CD4-positive, alpha-beta memory T cell (primary cell): ENCODE measurements around the gene EFNA4. TPM values are rescaled to one million over a fixed set of nuclear protein-coding genes. Genes with fewer than 3 reads are reported as not detected.

Source experiments
- CTCF ChIA-PET: fragments of 350-600 bp; sonication (Branson Sonifier 250); formaldehyde crosslinking; loops from one replicate; lab custom pipeline; 2021; ENCODE audit warnings: inconsistent platforms; ENCODE audit not compliant: partially characterized antibody; lab: Charles Lee
- POLR2A ChIA-PET: fragments of 350-600 bp; sonication (Branson Sonifier 250); formaldehyde crosslinking; loops from one replicate; lab custom pipeline; 2021; ENCODE audit not compliant: partially characterized antibody; lab: Charles Lee
- DNase-seq, 5 donors: peaks; one replicate each; pipeline versions ENCODE4 v3.0.0 to v3.0.0-alpha.2; 2020 to 2022; ENCODE audit warnings: mixed read lengths in 1 of 5
- H3K27ac ChIP-seq: one replicate; pipeline ENCODE4 v1.7.0; 2013; ENCODE audit warnings: low read depth, low read length
- H3K27me3 ChIP-seq: 2 replicates; pipeline ENCODE4 v1.7.0; 2013; ENCODE audit warnings: mild to moderate bottlenecking, low read length, moderate library complexity; ENCODE audit not compliant: insufficient read depth
- H3K36me3 ChIP-seq: 2 replicates; pipeline ENCODE4 v1.7.0; 2013; ENCODE audit warnings: mild to moderate bottlenecking, low read length, moderate library complexity; ENCODE audit not compliant: insufficient read depth
- H3K4me1 ChIP-seq: 2 replicates; pipeline ENCODE4 v1.7.0; 2013; ENCODE audit warnings: mild to moderate bottlenecking, low read length, moderate library complexity; ENCODE audit not compliant: insufficient read depth
- H3K4me3 ChIP-seq, 2 donors: one replicate each; pipeline ENCODE4 v1.7.0; 2013; ENCODE audit warnings: low read length in 2 of 2, mild to moderate bottlenecking in 1 of 2
- H3K9me3 ChIP-seq, 2 donors: one replicate each; pipeline ENCODE4 v1.7.0; 2013; ENCODE audit warnings: low read length in 2 of 2, control low read depth in 1 of 2; ENCODE audit not compliant: control insufficient read depth in 1 of 2
- H3K27ac Mint-ChIP-seq, 7 donors: one replicate each; pipeline ENCODE4 v1.8.0; 2020 to 2021; ENCODE audit warnings: mixed read lengths in 7 of 7, mild to moderate bottlenecking in 6 of 7, inconsistent platforms in 3 of 7, moderate library complexity in 3 of 7
- H3K27me3 Mint-ChIP-seq, 2 donors: one replicate each; pipeline ENCODE4 v1.8.0; 2020 to 2021; ENCODE audit warnings: mixed read lengths in 2 of 2
- H3K36me3 Mint-ChIP-seq, 2 donors: one replicate each; pipeline ENCODE4 v1.8.0; 2020 to 2021; ENCODE audit warnings: mixed read lengths in 2 of 2, inconsistent platforms in 1 of 2, mild to moderate bottlenecking in 1 of 2
- H3K4me1 Mint-ChIP-seq, 4 donors: one replicate each; pipeline ENCODE4 v1.8.0; 2020 to 2021; ENCODE audit warnings: mixed read lengths in 4 of 4, mild to moderate bottlenecking in 1 of 4
- H3K4me3 Mint-ChIP-seq, 8 donors: one replicate each; pipeline ENCODE4 v1.8.0; 2020 to 2021; ENCODE audit warnings: mixed read lengths in 8 of 8, mild to moderate bottlenecking in 7 of 8, moderate library complexity in 6 of 8, inconsistent platforms in 3 of 8
- H3K9me3 Mint-ChIP-seq, 8 donors: one replicate each; pipeline ENCODE4 v1.8.0; 2020 to 2021; ENCODE audit warnings: mixed read lengths in 8 of 8, mild to moderate bottlenecking in 5 of 8, inconsistent platforms in 3 of 8, moderate library complexity in 1 of 8
- intact Hi-C: fragments of 100-400 bp; cut with micrococcal nuclease; formaldehyde crosslinking; loops from one replicate; pipeline ENCODE4 v1.15.1; 2023
- polyA plus RNA-seq, 2 donors: library from polyadenylated mRNA; unstranded; fragments of 300-500 nt; fragmentation: Illumina TruSeq; gene quantifications; one replicate each; pipeline ENCODE4 v1.2.3, GENCODE V29; 2021
- total RNA-seq, 2 experiments: library from RNA; stranded (reverse); gene quantifications; one replicate each; pipeline ENCODE4 v1.2.3, GENCODE V29; 2021

Gene EFNA4, protein sequence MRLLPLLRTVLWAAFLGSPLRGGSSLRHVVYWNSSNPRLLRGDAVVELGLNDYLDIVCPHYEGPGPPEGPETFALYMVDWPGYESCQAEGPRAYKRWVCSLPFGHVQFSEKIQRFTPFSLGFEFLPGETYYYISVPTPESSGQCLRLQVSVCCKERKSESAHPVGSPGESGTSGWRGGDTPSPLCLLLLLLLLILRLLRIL
- total RNA-seq (1 to 10 TPM; 6.0 to 8.5 TPM), polyA plus RNA-seq (1 to 10 TPM; 2.5 to 3.5 TPM)

DNA sequence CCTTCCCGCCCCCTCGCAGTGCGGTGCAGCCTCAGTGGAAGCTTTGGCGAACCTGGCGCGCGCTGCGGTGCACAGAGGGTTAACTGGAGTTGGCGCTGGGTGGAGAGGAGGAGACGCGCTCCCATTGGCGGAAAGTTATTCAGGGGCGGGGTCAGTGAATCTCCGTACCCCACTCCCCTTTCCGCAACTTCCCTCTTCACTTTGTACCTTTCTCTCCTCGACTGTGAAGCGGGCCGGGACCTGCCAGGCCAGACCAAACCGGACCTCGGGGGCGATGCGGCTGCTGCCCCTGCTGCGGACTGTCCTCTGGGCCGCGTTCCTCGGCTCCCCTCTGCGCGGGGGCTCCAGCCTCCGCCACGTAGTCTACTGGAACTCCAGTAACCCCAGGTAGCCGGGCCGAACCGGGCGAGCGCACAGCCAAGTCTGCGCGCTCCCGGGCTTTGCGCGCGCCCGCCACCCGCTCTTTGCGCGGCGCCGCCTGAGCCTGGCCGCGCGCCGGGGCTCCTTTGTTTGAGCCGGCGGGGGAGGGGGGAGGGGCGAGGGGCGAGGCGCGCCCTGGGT is at the start of gene EFNA4:
Gene EFNA4 (plus strand): TSS at position 191 of the 561 bp plus-strand sequence. CDS start 84 bp downstream, at position 275.
- peak within 1 kb of the TSS; percentile 51 for H3K27ac ChIP-seq
- H3K9me3 ChIP-seq, result no peaks in the 10 kb centered on the region
- intact Hi-C loops, result loop anchor here (1.0 to 10.0 kb wide), 3 partner anchors 8 to 299 kb away; no protein-coding TSS in a partner anchor
- Mint-ChIP-seq H3K36me3 (peaks cover 8 to 24% of the 10 kb centered on the region in 2 donors), H3K27ac (peak within 1 kb of the TSS; percentile 81 to 94 (median 85)), H3K4me1 (peaks cover 23 to 52% (median 32%) of the 10 kb centered on the region in 4 donors), H3K27me3 (no peaks in the 10 kb centered on the region), H3K4me3 (peak within 1 kb of the TSS; percentile 91 to 99 (median 94)), H3K9me3 (no peaks in the 10 kb centered on the region)
- peak; percentile 83 to 87 (median 86) for DNase-seq
- ChIA-PET CTCF (interaction anchor here (2.0 to 9.1 kb wide), 4 partner anchors 12 to 21 kb away, joined by 5 to 203 read pairs (median 42); partner anchors contain the start of genes ADAM15 and EFNA3), POLR2A (interaction anchor here (0.6 to 6.4 kb wide), 16 partner anchors 9 to 127 kb away, joined by 3 to 83 read pairs (median 4); partner anchors contain the start of genes ADAM15, EFNA3, KRTCAP2 and PMVK)
- peaks cover 35% of the 10 kb centered on the region for H3K4me1 ChIP-seq
- no peaks in the 10 kb centered on the region for H3K27me3 ChIP-seq
- H3K36me3 ChIP-seq, result peaks cover under 1% of the 10 kb centered on the region
- peak within 1 kb of the TSS; percentile 63 to 70 for H3K4me3 ChIP-seq

DNA sequence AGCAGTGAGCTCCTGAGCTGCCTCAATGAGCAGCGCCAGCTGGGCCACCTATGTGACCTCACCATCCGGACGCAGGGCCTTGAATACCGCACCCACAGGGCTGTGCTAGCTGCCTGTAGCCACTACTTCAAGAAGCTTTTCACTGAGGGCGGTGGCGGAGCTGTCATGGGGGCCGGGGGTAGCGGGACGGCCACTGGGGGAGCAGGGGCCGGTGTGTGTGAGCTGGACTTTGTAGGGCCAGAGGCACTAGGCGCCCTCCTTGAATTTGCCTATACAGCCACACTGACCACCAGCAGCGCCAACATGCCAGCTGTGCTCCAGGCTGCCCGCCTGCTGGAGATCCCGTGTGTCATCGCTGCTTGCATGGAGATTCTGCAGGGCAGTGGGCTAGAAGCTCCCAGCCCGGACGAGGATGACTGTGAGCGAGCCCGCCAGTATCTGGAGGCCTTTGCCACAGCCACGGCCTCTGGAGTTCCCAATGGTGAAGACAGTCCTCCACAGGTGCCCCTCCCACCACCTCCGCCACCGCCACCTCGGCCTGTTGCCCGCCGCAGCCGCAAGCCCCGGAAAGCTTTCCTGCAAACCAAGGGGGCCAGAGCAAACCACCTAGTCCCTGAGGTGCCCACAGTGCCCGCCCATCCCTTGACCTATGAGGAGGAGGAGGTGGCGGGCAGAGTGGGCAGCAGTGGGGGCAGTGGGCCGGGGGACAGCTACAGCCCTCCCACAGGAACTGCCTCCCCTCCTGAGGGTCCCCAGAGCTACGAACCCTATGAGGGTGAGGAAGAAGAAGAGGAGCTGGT is 48.6 kb upstream of the EFNA4 start:
- peak in 1 of 5 donors; percentile 6 for DNase-seq
- no peak overlapping the region for H3K4me3 ChIP-seq
- Mint-ChIP-seq H3K4me1 (peaks cover 43 to 87% (median 71%) of the 10 kb centered on the region in 4 donors), H3K9me3 (peaks cover 0 to 3% (median 0%) of the 10 kb centered on the region in 8 donors), H3K27me3 (no peaks in the 10 kb centered on the region), H3K27ac (peak overlapping the region; percentile 6 to 96 (median 94)), H3K4me3 (peak overlapping the region in 3 of 8 donors; percentile 20 to 93 (median 54)), H3K36me3 (peaks cover 13 to 38% of the 10 kb centered on the region in 2 donors)
- POLR2A ChIA-PET, result interaction anchor here (1.0 to 38.9 kb wide), 7 partner anchors 7 to 78 kb away, joined by 3 to 1543 read pairs (median 67); partner anchors contain the start of genes CKS1B, FLAD1, LENEP and PBXIP1
- CTCF ChIA-PET, result interaction anchor here (1.2 to 18.7 kb wide), 6 partner anchors 16 to 77 kb away, joined by 4 to 381 read pairs (median 54); partner anchors contain the start of genes CKS1B, FLAD1, LENEP and PBXIP1
- no peaks in the 10 kb centered on the region for H3K9me3 ChIP-seq
- no peaks in the 10 kb centered on the region for H3K27me3 ChIP-seq
- intact Hi-C loops, result no loop called here
- peaks cover 8% of the 10 kb centered on the region for H3K36me3 ChIP-seq
- peak overlapping the region; percentile 86 for H3K27ac ChIP-seq
- H3K4me1 ChIP-seq, result peaks cover 88% of the 10 kb centered on the region

DNA sequence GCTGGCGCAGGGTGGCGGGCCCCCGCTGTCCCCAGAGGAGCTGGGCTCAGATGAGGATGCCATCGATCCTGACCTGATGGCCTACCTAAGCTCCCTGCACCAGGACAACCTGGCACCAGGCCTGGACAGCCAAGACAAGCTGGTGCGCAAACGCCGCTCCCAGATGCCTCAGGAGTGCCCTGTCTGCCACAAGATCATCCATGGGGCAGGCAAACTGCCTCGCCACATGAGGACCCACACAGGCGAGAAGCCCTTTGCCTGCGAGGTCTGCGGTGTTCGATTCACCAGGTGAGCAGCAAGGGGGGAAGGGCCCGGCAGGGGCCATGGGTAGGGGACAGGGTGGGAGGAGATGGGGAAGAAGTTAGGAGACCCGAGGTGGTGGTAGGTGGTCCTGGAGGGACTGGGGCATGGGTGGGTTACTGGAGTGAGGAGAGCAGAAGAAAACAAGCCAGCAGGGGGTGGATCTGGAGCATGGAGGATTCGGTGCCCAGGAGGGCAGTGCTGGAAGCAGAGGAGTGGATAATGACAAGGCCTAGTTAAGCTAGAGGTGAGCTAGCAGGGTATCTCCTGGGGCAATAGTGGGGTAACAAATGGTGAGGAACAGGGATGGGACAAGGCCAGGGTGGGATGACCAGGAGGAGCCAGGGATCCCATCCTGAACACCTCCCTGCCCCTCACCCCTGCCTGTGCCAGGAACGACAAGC is 47.9 kb upstream of the EFNA4 start:
- H3K27ac ChIP-seq, result peak overlapping the region; percentile 86

DNA sequence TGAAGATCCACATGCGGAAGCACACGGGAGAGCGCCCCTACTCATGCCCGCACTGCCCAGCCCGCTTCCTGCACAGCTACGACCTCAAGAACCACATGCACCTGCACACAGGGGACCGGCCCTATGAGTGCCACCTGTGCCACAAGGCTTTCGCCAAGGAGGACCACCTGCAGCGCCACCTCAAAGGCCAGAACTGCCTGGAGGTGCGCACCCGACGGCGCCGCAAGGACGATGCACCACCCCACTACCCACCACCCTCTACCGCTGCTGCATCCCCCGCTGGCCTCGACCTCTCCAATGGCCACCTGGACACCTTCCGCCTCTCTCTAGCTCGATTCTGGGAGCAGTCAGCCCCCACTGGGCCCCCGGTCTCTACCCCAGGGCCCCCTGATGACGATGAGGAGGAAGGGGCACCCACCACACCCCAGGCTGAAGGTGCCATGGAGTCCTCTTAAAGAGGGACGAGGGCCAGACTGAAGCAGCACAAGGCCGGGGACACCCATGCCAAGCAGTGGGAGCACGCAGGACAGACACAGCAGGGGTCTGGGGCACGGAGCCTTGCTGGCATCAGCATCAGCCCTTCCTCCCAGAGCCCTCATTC is 47.2 kb upstream of the EFNA4 start:
- Mint-ChIP-seq H3K4me1 (peaks cover 45 to 78% (median 67%) of the 10 kb centered on the region in 4 donors), H3K9me3 (peaks cover 0 to 3% (median 0%) of the 10 kb centered on the region in 8 donors), H3K27me3 (no peaks in the 10 kb centered on the region), H3K36me3 (peaks cover 13 to 33% of the 10 kb centered on the region in 2 donors), H3K27ac (peak overlapping the region; percentile 85 to 96 (median 93)), H3K4me3 (peak overlapping the region; percentile 67 to 86 (median 76))
- DNase-seq, result peak in 1 of 5 donors; percentile 38
- Histone ChIP-seq H3K27me3 (no peaks in the 10 kb centered on the region), H3K4me1 (peaks cover 73% of the 10 kb centered on the region), H3K27ac (peak overlapping the region; percentile 86), H3K4me3 (peak overlapping the region in 1 of 2 donors; percentile 11), H3K36me3 (peaks cover 8% of the 10 kb centered on the region), H3K9me3 (no peaks in the 10 kb centered on the region)
- CTCF ChIA-PET, result interaction anchor here (0.7 to 18.7 kb wide), 16 partner anchors 8 to 456 kb away, joined by 3 to 381 read pairs (median 16); partner anchors contain the start of genes ADAM15, CKS1B, FLAD1 and LENEP
- intact Hi-C loops, result no loop called here
- POLR2A ChIA-PET, result interaction anchor here (1.5 to 38.9 kb wide), 9 partner anchors 9 to 124 kb away, joined by 4 to 1543 read pairs (median 51); partner anchors contain the start of genes CKS1B, FLAD1, LENEP and PBXIP1

More for the DNA sequence above, 47.9 kb upstream of the EFNA4 start:
- Mint-ChIP-seq H3K27me3 (no peaks in the 10 kb centered on the region), H3K27ac (peak overlapping the region; percentile 85 to 96 (median 93)), H3K36me3 (peaks cover 13 to 33% of the 10 kb centered on the region in 2 donors), H3K4me3 (peak overlapping the region; percentile 66 to 86 (median 76)), H3K4me1 (peaks cover 45 to 83% (median 70%) of the 10 kb centered on the region in 4 donors), H3K9me3 (peaks cover 0 to 3% (median 0%) of the 10 kb centered on the region in 8 donors)
- H3K36me3 ChIP-seq, result peaks cover 8% of the 10 kb centered on the region
- peaks cover 80% of the 10 kb centered on the region for H3K4me1 ChIP-seq
- intact Hi-C loops, result no loop called here
- no peaks in the 10 kb centered on the region for H3K9me3 ChIP-seq
- DNase-seq, result peak in 2 of 5 donors; percentile 24 to 37
- no peaks in the 10 kb centered on the region for H3K27me3 ChIP-seq
- H3K4me3 ChIP-seq, result peak overlapping the region in 1 of 2 donors; percentile 11
- ChIA-PET POLR2A (interaction anchor here (1.8 to 38.9 kb wide), 7 partner anchors 8 to 124 kb away, joined by 4 to 1543 read pairs (median 67); partner anchors contain the start of genes CKS1B, FLAD1, LENEP and PBXIP1), CTCF (interaction anchor here (1.2 to 18.7 kb wide), 13 partner anchors 8 to 456 kb away, joined by 3 to 381 read pairs (median 26); partner anchors contain the start of genes ADAM15, CKS1B, FLAD1 and LENEP)

DNA sequence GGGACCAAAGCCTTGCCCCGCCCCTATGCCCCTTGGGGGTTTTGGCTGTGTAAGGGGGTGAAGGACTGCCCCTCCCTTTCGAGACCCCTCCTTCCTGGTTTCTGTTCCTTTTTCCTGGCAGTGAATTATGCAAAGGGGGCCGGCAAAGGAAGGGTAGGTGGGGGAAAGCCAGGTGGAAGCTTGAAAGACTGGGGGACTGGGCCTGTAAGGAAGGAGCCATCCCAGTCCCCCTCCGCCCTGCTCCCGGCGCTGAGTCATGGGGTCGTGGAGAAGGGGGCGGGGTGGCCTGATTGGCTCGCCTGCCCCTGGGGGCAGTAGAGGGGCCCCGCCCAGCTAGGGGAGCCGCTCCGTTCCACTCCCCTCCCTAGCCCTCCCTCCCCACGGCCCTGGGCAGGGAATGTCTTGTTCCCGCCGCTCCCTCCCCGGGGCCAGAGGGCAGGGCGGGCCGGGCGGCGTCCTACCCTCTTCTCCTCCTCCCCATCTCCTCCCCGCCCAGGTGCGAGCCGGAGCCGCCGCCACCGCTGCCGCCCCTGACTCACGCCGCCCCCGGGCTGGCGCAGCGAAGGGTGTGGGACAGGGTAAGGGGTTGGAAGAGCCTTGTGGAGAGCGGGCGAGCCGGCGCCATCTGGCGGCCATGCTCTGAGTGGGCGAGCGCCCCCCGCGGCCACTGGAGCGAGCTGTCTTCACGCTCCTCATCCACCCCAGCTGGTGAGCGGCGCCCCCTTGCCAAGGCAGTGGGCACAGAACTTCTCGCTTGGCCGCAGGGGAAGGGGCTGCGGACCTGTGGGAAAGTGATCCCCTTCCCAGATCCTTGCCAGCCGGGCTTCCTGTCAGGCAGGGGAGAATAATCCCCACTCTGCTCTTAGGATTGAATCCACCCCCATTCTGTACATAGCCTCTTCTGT is 46.2 kb upstream of the EFNA4 start:
- Mint-ChIP-seq H3K9me3 (peaks cover 0 to 3% (median 0%) of the 10 kb centered on the region in 8 donors), H3K27ac (peak overlapping the region; percentile 76 to 94 (median 85)), H3K36me3 (peaks cover 13 to 31% of the 10 kb centered on the region in 2 donors), H3K4me3 (peak overlapping the region in 7 of 8 donors; percentile 58 to 86 (median 74)), H3K4me1 (peaks cover 46 to 71% (median 64%) of the 10 kb centered on the region in 4 donors), H3K27me3 (no peaks in the 10 kb centered on the region)
- H3K27me3 ChIP-seq, result no peaks in the 10 kb centered on the region
- peak; percentile 88 to 91 (median 89) for DNase-seq
- peaks cover 8% of the 10 kb centered on the region for H3K36me3 ChIP-seq
- ChIA-PET CTCF (interaction anchor here (0.6 to 18.7 kb wide), 31 partner anchors 9 to 536 kb away, joined by 3 to 381 read pairs (median 5); partner anchors contain the start of genes ADAM15, CKS1B, FLAD1 and LENEP), POLR2A (interaction anchor here (0.6 to 38.9 kb wide), 13 partner anchors 10 to 125 kb away, joined by 3 to 1543 read pairs (median 4); partner anchors contain the start of genes ADAM15, CKS1B, FLAD1 and LENEP)
- peak overlapping the region; percentile 86 for H3K27ac ChIP-seq
- peak overlapping the region; percentile 11 to 24 for H3K4me3 ChIP-seq
- H3K4me1 ChIP-seq, result peaks cover 64% of the 10 kb centered on the region
- H3K9me3 ChIP-seq, result no peaks in the 10 kb centered on the region
- intact Hi-C loops, result loop anchor here (1.0 kb wide), 8 partner anchors 18 to 458 kb away; partner anchors contain the start of genes ADAM15, FLAD1 and PYGO2
